ENCODE data around the gene DOCK3.
"Not testable (repeated sequence)": the region's sequence is repeated elsewhere in the genome, so short reads cannot be mapped to it uniquely, and the experiment has no call there.

DOCK3 gene

GRCh38 chr3:51338632-51339031 is 663.9 kb downstream of the DOCK3 start:
- DNase-seq, result no peak

- DNase-seq, result no peak
Measured at GRCh38 chr3:51340013-51340829, 665.5 kb downstream of the DOCK3 start.

- no peak for DNase-seq
Measured at GRCh38 chr3:51340989-51341636, 666.4 kb downstream of the DOCK3 start.

GRCh38 chr3:51343918-51344687 is 669.4 kb downstream of the DOCK3 start:
- no peak for DNase-seq

- DNase-seq, result no peak
Measured at GRCh38 chr3:51350751-51351150, 676.0 kb downstream of the DOCK3 start.

- no peak for DNase-seq
Measured at GRCh38 chr3:51353131-51353530, 678.4 kb downstream of the DOCK3 start.

GRCh38 chr3:51353691-51354090 is 679.0 kb downstream of the DOCK3 start:
- no peak for DNase-seq

GRCh38 chr3:51354172-51354571 is 679.4 kb downstream of the DOCK3 start:
- DNase-seq, result no peak

- no peak for DNase-seq
Measured at GRCh38 chr3:51354731-51355615, 680.2 kb downstream of the DOCK3 start.

- no peak for DNase-seq
Measured at GRCh38 chr3:51355891-51356578, 681.3 kb downstream of the DOCK3 start.

GRCh38 chr3:51357856-51358255 is 683.1 kb downstream of the DOCK3 start:
- DNase-seq, result no peak

- no peak for DNase-seq
Measured at GRCh38 chr3:51358981-51359380, 684.3 kb downstream of the DOCK3 start.

- DNase-seq, result no peak
Measured at GRCh38 chr3:51360806-51361205, 686.1 kb downstream of the DOCK3 start.

- no peak for DNase-seq
Measured at GRCh38 chr3:51361746-51362145, 687.0 kb downstream of the DOCK3 start.

- no peak for DNase-seq
Measured at GRCh38 chr3:51362476-51362875, 687.7 kb downstream of the DOCK3 start.

GRCh38 chr3:51368276-51368675 is 693.5 kb downstream of the DOCK3 start:
- not testable (repeated sequence) for DNase-seq

- peak; percentile 42 for DNase-seq
Measured at GRCh38 chr3:51371943-51372557, 697.3 kb downstream of the DOCK3 start.

- no peak for DNase-seq
Measured at GRCh38 chr3:51373658-51374421, 699.1 kb downstream of the DOCK3 start.

GRCh38 chr3:51374456-51374855 is 699.7 kb downstream of the DOCK3 start:
- DNase-seq, result no peak

GRCh38 chr3:51375136-51375535 is 700.4 kb downstream of the DOCK3 start:
- no peak for DNase-seq

GRCh38 chr3:51375571-51375970 is 700.8 kb downstream of the DOCK3 start:
- no peak for DNase-seq
